ENCODE data around the gene PIGK. TPM values are rescaled to one million over a fixed set of nuclear protein-coding genes. Genes with fewer than 3 reads are reported as not detected.

PIGK gene
- total RNA-seq, 2 donors from 2014 or later, result 21.4 to 27.1 TPM

DNA sequence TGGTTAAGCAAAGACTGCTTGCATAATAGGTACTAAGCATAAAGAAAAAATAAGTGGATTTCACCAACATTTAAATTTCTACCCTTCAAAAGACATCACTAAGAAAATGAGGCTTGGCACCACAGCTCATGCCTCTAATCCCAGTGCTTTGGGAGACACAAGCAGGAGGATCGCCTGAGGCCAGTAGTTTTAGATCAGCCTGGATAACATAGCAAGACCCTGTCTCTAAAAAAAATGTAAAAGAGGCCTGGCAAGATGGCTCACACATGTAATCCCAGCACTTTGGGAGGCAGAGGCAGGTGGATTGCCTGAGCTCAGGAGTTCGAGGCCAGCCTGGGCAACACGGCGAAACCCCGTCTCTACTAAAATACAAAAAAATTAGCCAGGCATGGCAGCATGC, 73.0 kb downstream of the PIGK start:
- Histone ChIP-seq H3K36me3 (no peaks in the 10 kb centered on the region), H3K27me3 (no peaks in the 10 kb centered on the region), H3K9me3 (no peaks in the 10 kb centered on the region), H3K4me1 (no peaks in the 10 kb centered on the region), H3K9ac (ENCODE audit: low read depth in 2 of 2, low read length in 2 of 2) (no peak overlapping the region), H3K27ac (no peak overlapping the region), H3K4me3 (no peak overlapping the region)
- no peak for DNase-seq
- TF ChIP-seq CTCF (IDR thresholded peaks at IDR 0.05), result no peak
- intact Hi-C loops (cut with DNase I), result loop anchor here (5.0 to 10.0 kb wide), 2 partner anchors 391 to 539 kb away; partner anchors contain the start of gene ZZZ3

GRCh38 chr1:77143529-77144121, 75.6 kb downstream of the PIGK start:
- Histone ChIP-seq H3K9ac (ENCODE audit: low read depth in 2 of 2, low read length in 2 of 2) (no peak overlapping the region), H3K27me3 (no peaks in the 10 kb centered on the region), H3K4me1 (no peaks in the 10 kb centered on the region), H3K36me3 (no peaks in the 10 kb centered on the region), H3K27ac (no peak overlapping the region), H3K9me3 (no peaks in the 10 kb centered on the region), H3K4me3 (no peak overlapping the region)
- DNase-seq, result no peak
- intact Hi-C loops (cut with DNase I), result loop anchor here (5.0 to 10.0 kb wide), 2 partner anchors 541 to 991 kb away; partner anchors contain the start of gene ZZZ3
- peak; percentile 39 for TF ChIP-seq CTCF (IDR thresholded peaks at IDR 0.05)

- no peak overlapping the region for H3K4me3 ChIP-seq
- H3K9ac ChIP-seq (ENCODE audit: low read depth in 2 of 2, low read length in 2 of 2), result no peak overlapping the region
- intact Hi-C loops (cut with DNase I), result loop anchor here (10.0 kb wide), 1 partner anchor 805 kb away; no protein-coding TSS in a partner anchor
- no peaks in the 10 kb centered on the region for H3K4me1 ChIP-seq
- H3K27me3 ChIP-seq, result no peaks in the 10 kb centered on the region
- TF ChIP-seq CTCF (IDR thresholded peaks at IDR 0.05), result no peak
- no peak for DNase-seq
- H3K27ac ChIP-seq, result no peak overlapping the region
- no peaks in the 10 kb centered on the region for H3K36me3 ChIP-seq
- no peaks in the 10 kb centered on the region for H3K9me3 ChIP-seq
Measured at GRCh38 chr1:77139389-77139788, 79.8 kb downstream of the PIGK start.

DNA sequence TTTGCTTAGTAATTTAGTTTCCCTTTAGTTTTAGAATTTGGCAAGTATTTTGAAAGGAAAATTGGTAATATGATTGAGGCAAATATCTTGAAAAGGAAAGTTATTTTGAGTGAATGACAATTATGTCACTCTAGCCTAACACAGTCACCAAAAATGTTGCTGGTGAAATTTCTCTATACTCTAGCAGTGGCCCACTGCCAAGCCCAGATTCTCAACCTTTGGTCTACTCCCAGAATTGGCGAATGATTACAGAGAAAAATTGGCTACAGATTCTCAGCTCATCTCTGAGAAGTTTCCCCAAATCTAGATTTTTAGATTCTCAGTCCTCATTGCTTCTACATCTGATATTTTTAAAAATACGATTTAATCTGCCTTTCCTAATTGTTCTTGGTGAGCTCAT, 84.9 kb downstream of the PIGK start:
- DNase-seq, result no peak
- intact Hi-C loops (cut with DNase I), result loop anchor here (10.0 kb wide), 1 partner anchor 800 kb away; no protein-coding TSS in a partner anchor
- TF ChIP-seq CTCF (IDR thresholded peaks at IDR 0.05), result no peak
- no peaks in the 10 kb centered on the region for H3K4me1 ChIP-seq
- no peak overlapping the region for H3K27ac ChIP-seq
- H3K4me3 ChIP-seq, result no peak overlapping the region
- H3K36me3 ChIP-seq, result no peaks in the 10 kb centered on the region
- H3K27me3 ChIP-seq, result no peaks in the 10 kb centered on the region
- H3K9me3 ChIP-seq, result no peaks in the 10 kb centered on the region
- H3K9ac ChIP-seq (ENCODE audit: low read depth in 2 of 2, low read length in 2 of 2), result no peak overlapping the region

GRCh38 chr1:77133731-77134358, 85.4 kb downstream of the PIGK start:
- Histone ChIP-seq H3K4me1 (no peaks in the 10 kb centered on the region), H3K36me3 (no peaks in the 10 kb centered on the region), H3K9me3 (no peaks in the 10 kb centered on the region), H3K9ac (ENCODE audit: low read depth in 2 of 2, low read length in 2 of 2) (no peak overlapping the region), H3K27ac (no peak overlapping the region), H3K4me3 (no peak overlapping the region), H3K27me3 (no peaks in the 10 kb centered on the region)
- intact Hi-C loops (cut with DNase I), result loop anchor here (10.0 kb wide), 1 partner anchor 799 kb away; no protein-coding TSS in a partner anchor
- TF ChIP-seq CTCF (IDR thresholded peaks at IDR 0.05), result no peak
- no peak for DNase-seq

Data from colonic mucosa (tissue), 4 donors.